Neural cell (in vitro differentiated cells): Measurements from ENCODE around the gene CBR4. TPM values are rescaled to one million over a fixed set of nuclear protein-coding genes. Genes with fewer than 3 reads are reported as not detected.

ENCODE experiments used
- H2AFZ ChIP-seq: fragments of 200-600, 300-800 bp; sonication (generic), shearing (Covaris generic); 2 replicates; pipeline ENCODE4 v1.6.0; 2014; ENCODE audit warnings: low read depth, mild to moderate bottlenecking, antibody characterized with exemption, low read length, moderate library complexity
- H3F3A ChIP-seq: fragments of 200-600 bp; shearing (Covaris generic); 2 replicates; pipeline ENCODE4 v1.6.1; 2016; ENCODE audit warnings: mild to moderate bottlenecking, moderate library complexity, mixed read lengths, antibody characterized with exemption, low read length; ENCODE audit not compliant: insufficient read depth, poor library complexity, severe bottlenecking
- H3K27ac ChIP-seq: fragments of 200-600, 300-800 bp; sonication (generic), shearing (Covaris generic); 2 replicates; pipeline ENCODE4 v1.5.1; 2014; ENCODE audit warnings: mild to moderate bottlenecking, low read length, moderate library complexity
- H3K27me3 ChIP-seq: fragments of 300-800, 200-600 bp; sonication (generic), shearing (Covaris generic); 2 replicates; pipeline ENCODE4 v1.6.0; 2014; ENCODE audit warnings: mild to moderate bottlenecking, low read depth, low read length, moderate library complexity; ENCODE audit not compliant: insufficient read depth
- H3K36me3 ChIP-seq: fragments of 300-800, 200-600 bp; sonication (generic), shearing (Covaris generic); 2 replicates; pipeline ENCODE4 v1.5.1; 2014; ENCODE audit warnings: mild to moderate bottlenecking, antibody characterized with exemption, low read length, moderate library complexity; ENCODE audit not compliant: insufficient read depth
- H3K4me2 ChIP-seq: fragments of 300-800, 200-600 bp; sonication (generic), shearing (Covaris generic); 2 replicates; pipeline ENCODE4 v1.6.0; 2014; ENCODE audit warnings: mild to moderate bottlenecking, low read length
- H3K4me3 ChIP-seq: fragments of 300-800, 200-600 bp; sonication (generic), shearing (Covaris generic); 2 replicates; pipeline ENCODE4 v1.5.1; 2014; ENCODE audit warnings: mild to moderate bottlenecking, low read length, moderate library complexity
- H3K79me2 ChIP-seq: fragments of 200-600 bp; shearing (Covaris generic); replicated peaks from 2 replicates; pipeline ENCODE4 v1.6.0; 2014; ENCODE audit warnings: mild to moderate bottlenecking, low read length, moderate library complexity; ENCODE audit not compliant: insufficient read depth
- H3K9ac ChIP-seq: fragments of 300-800, 200-600 bp; sonication (generic), shearing (Covaris generic); 2 replicates; pipeline ENCODE4 v1.6.1; 2016; ENCODE audit warnings: mild to moderate bottlenecking, low read length, mixed read lengths
- H3K9me2 ChIP-seq: fragments of 200-600 bp; shearing (Covaris generic); 2 replicates; pipeline ENCODE4 v1.6.1; 2016; ENCODE audit warnings: mild to moderate bottlenecking, low read length, mixed read lengths; ENCODE audit not compliant: insufficient read depth
- H3K9me3 ChIP-seq: fragments of 200-600, 300-800 bp; sonication (generic), shearing (Covaris generic); 2 replicates; pipeline ENCODE4 v1.6.1; 2016; ENCODE audit warnings: mild to moderate bottlenecking, mixed run types, low read length, moderate library complexity, mixed read lengths
- H4K20me1 ChIP-seq: fragments of 200-600 bp; shearing (Covaris generic); 2 replicates; pipeline ENCODE4 v1.6.1; 2016; ENCODE audit warnings: mild to moderate bottlenecking, mixed run types; ENCODE audit not compliant: insufficient read depth
- EP300 ChIP-seq: fragments of 450-650 bp; conservative IDR thresholded peaks from 2 replicates; pipeline ENCODE4 v1.6.1; 2014; ENCODE audit warnings: antibody characterized with exemption, mild to moderate bottlenecking, moderate library complexity; ENCODE audit not compliant: poor library complexity, severe bottlenecking
- EZH2 ChIP-seq: fragments of 200-600, 300-800 bp; shearing (Covaris generic), sonication (generic); IDR thresholded peaks from 2 replicates; pipeline ENCODE4 v1.6.1; 2014; ENCODE audit warnings: antibody characterized with exemption, low read length, borderline replicate concordance, mild to moderate bottlenecking; ENCODE audit not compliant: insufficient read depth, poor library complexity, severe bottlenecking
- MXI1 ChIP-seq: fragments of 450-650 bp; conservative IDR thresholded peaks from 2 replicates; pipeline ENCODE4 v1.6.1; 2014; ENCODE audit warnings: antibody characterized with exemption, mild to moderate bottlenecking; ENCODE audit not compliant: poor library complexity, severe bottlenecking
- POLR2AphosphoS5 ChIP-seq: IDR thresholded peaks from 2 replicates; pipeline ENCODE4 v1.6.1; 2012
- RAD21 ChIP-seq: fragments of 450-650 bp; conservative IDR thresholded peaks from 2 replicates; pipeline ENCODE4 v1.6.1; 2014; ENCODE audit warnings: antibody characterized with exemption, mild to moderate bottlenecking, moderate library complexity
- SMC3 ChIP-seq: fragments of 450-650 bp; conservative IDR thresholded peaks from 2 replicates; pipeline ENCODE4 v1.6.1; 2014; ENCODE audit warnings: antibody characterized with exemption, mild to moderate bottlenecking, moderate library complexity; ENCODE audit not compliant: poor library complexity
- TAF1 ChIP-seq: IDR thresholded peaks from 2 replicates; pipeline ENCODE4 v1.6.1; 2012; ENCODE audit warnings: low read depth
- polyA plus RNA-seq: library from polyadenylated mRNA; depleted of rRNA; stranded (reverse); fragments of >200 nt; gene quantifications from 2 replicates; pipeline ENCODE4 v1.2.3, GENCODE V29; 2014
- TF ChIP-seq, protein P1 (sequence below): IDR thresholded peaks from 2 replicates; pipeline ENCODE4 v1.6.1; 2012; ENCODE audit warnings: borderline replicate concordance
- TF ChIP-seq, protein P2 (sequence below): fragments of 450-650 bp; IDR thresholded peaks from 2 replicates; pipeline ENCODE4 v1.5.1; 2014; ENCODE audit warnings: antibody characterized with exemption, mild to moderate bottlenecking, moderate library complexity; ENCODE audit not compliant: poor library complexity, severe bottlenecking

CBR4 gene
- polyA plus RNA-seq, 1 donor from 2014 or later, result 32.2 TPM

- no peak overlapping the region for H3K27ac ChIP-seq
- peaks cover 14% of the 10 kb centered on the region for H3K36me3 ChIP-seq
- no peaks in the 10 kb centered on the region for H3K9me2 ChIP-seq
- H3K9me3 ChIP-seq, result no peaks in the 10 kb centered on the region
- no peak overlapping the region for H3K4me2 ChIP-seq
- TF ChIP-seq MXI1, result no peak
- no peaks in the 10 kb centered on the region for H4K20me1 ChIP-seq
- no peak overlapping the region for H2AFZ ChIP-seq
- no peaks in the 10 kb centered on the region for H3F3A ChIP-seq
- no peaks in the 10 kb centered on the region for H3K27me3 ChIP-seq
- H3K79me2 ChIP-seq, result no peaks in the 10 kb centered on the region
- no peak overlapping the region for H3K4me3 ChIP-seq
- H3K9ac ChIP-seq, result no peak overlapping the region
Measured at GRCh38 chr4:168972596-168972995, 37.5 kb downstream of the CBR4 start.

DNA sequence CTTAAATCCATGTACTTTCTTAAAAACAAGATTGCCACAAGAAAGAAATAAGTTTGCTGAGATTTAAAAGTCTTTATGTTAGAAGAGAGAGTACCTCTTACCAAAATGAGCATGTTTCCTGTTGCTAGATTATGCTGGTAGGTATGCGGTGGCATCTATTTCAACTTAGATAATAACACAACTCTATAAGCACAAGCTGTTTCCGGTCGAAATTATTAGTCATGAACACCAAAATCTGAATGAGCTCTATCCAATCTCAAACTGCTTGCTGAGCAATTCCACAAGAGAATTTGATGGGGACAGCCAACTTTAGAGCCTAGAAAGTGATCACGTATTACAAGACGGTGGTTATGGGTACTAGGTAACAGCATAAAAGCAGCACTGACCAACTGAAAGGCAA lies 49.3 kb downstream of the CBR4 start:
- H3K9me2 ChIP-seq, result no peaks in the 10 kb centered on the region
- no peak overlapping the region for H3K4me2 ChIP-seq
- no peaks in the 10 kb centered on the region for H4K20me1 ChIP-seq
- H3K4me3 ChIP-seq, result no peak overlapping the region
- H3K79me2 ChIP-seq, result no peaks in the 10 kb centered on the region
- H3K9me3 ChIP-seq, result no peaks in the 10 kb centered on the region
- no peaks in the 10 kb centered on the region for H3K27me3 ChIP-seq
- TF ChIP-seq, protein P1, sequence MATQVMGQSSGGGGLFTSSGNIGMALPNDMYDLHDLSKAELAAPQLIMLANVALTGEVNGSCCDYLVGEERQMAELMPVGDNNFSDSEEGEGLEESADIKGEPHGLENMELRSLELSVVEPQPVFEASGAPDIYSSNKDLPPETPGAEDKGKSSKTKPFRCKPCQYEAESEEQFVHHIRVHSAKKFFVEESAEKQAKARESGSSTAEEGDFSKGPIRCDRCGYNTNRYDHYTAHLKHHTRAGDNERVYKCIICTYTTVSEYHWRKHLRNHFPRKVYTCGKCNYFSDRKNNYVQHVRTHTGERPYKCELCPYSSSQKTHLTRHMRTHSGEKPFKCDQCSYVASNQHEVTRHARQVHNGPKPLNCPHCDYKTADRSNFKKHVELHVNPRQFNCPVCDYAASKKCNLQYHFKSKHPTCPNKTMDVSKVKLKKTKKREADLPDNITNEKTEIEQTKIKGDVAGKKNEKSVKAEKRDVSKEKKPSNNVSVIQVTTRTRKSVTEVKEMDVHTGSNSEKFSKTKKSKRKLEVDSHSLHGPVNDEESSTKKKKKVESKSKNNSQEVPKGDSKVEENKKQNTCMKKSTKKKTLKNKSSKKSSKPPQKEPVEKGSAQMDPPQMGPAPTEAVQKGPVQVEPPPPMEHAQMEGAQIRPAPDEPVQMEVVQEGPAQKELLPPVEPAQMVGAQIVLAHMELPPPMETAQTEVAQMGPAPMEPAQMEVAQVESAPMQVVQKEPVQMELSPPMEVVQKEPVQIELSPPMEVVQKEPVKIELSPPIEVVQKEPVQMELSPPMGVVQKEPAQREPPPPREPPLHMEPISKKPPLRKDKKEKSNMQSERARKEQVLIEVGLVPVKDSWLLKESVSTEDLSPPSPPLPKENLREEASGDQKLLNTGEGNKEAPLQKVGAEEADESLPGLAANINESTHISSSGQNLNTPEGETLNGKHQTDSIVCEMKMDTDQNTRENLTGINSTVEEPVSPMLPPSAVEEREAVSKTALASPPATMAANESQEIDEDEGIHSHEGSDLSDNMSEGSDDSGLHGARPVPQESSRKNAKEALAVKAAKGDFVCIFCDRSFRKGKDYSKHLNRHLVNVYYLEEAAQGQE, result no peak
- TF ChIP-seq RAD21 (no peak), POLR2AphosphoS5 (no peak), TAF1 (no peak), EZH2 (no peak), EP300 (no peak), MXI1 (no peak), SMC3 (no peak)
- TF ChIP-seq, protein P2, sequence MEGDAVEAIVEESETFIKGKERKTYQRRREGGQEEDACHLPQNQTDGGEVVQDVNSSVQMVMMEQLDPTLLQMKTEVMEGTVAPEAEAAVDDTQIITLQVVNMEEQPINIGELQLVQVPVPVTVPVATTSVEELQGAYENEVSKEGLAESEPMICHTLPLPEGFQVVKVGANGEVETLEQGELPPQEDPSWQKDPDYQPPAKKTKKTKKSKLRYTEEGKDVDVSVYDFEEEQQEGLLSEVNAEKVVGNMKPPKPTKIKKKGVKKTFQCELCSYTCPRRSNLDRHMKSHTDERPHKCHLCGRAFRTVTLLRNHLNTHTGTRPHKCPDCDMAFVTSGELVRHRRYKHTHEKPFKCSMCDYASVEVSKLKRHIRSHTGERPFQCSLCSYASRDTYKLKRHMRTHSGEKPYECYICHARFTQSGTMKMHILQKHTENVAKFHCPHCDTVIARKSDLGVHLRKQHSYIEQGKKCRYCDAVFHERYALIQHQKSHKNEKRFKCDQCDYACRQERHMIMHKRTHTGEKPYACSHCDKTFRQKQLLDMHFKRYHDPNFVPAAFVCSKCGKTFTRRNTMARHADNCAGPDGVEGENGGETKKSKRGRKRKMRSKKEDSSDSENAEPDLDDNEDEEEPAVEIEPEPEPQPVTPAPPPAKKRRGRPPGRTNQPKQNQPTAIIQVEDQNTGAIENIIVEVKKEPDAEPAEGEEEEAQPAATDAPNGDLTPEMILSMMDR, result no peak
- no peaks in the 10 kb centered on the region for H3K36me3 ChIP-seq
- H2AFZ ChIP-seq, result no peak overlapping the region
- no peaks in the 10 kb centered on the region for H3F3A ChIP-seq
- no peak overlapping the region for H3K27ac ChIP-seq
- no peak overlapping the region for H3K9ac ChIP-seq

GRCh38 chr4:168955674-168956073 lies 54.4 kb downstream of the CBR4 start:
- H3K9ac ChIP-seq, result no peak overlapping the region
- H3K4me2 ChIP-seq, result no peak overlapping the region
- H3K79me2 ChIP-seq, result no peaks in the 10 kb centered on the region
- no peaks in the 10 kb centered on the region for H3K36me3 ChIP-seq
- H3K9me3 ChIP-seq, result no peaks in the 10 kb centered on the region
- H3K27ac ChIP-seq, result no peak overlapping the region
- H3K9me2 ChIP-seq, result no peaks in the 10 kb centered on the region
- no peaks in the 10 kb centered on the region for H3K27me3 ChIP-seq
- H3K4me3 ChIP-seq, result no peak overlapping the region
- no peak overlapping the region for H2AFZ ChIP-seq
- no peaks in the 10 kb centered on the region for H4K20me1 ChIP-seq
- TF ChIP-seq, protein P1, result no peak
- TF ChIP-seq EP300 (no peak), EZH2 (no peak), SMC3 (no peak), RAD21 (no peak), TAF1 (no peak), MXI1 (no peak), POLR2AphosphoS5 (no peak)
- TF ChIP-seq, protein P2, result no peak
- no peaks in the 10 kb centered on the region for H3F3A ChIP-seq
